CD4-positive, alpha-beta T cell treated with Interleukin-15 for 4 hours (primary cell): Measurements from ENCODE around the gene TEF.
"Not testable (repeated sequence)": the region's sequence is repeated elsewhere in the genome, so short reads cannot be mapped to it uniquely, and the experiment has no call there.

ENCODE experiments used
- DNase-seq: peaks from one replicate; pipeline ENCODE4 v3.0.0-alpha.2; 2020; ENCODE audit warnings: low spot score

TEF gene

DNA sequence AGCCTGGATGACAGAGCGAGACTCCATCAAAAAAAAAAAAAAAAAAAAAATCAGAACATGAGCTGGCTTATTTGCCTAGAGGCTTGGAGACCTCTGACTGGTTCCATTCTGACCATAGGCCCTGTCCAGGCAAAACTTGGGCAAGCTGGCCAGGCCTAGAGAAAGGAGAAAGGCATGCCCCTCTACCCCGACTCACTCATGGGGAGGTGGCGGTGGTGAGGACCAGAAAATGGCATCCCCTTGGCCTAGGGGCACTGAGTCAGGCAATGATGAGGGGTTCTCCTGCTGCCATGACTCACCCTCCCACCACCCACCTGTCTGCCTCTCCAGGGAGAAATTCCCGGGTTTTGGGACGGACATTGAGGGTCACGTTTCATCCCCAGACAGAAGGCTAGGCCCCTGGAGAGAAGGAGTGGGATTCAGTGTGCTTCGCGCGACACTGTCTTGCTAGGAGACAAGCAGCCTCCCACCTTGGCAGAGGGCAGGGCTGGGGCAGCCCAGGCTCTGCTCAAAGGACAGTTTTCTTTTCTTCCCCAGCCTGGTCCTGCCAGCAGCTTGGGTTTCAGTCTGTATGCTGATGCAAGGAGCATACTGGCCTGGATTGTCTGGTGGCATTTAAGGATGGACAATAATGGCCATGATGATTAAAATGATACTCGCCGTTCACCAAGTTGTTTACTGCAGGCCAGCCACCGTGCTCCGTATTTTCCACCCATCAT, 47.6 kb downstream of the TEF start:
- no peak for DNase-seq

DNA sequence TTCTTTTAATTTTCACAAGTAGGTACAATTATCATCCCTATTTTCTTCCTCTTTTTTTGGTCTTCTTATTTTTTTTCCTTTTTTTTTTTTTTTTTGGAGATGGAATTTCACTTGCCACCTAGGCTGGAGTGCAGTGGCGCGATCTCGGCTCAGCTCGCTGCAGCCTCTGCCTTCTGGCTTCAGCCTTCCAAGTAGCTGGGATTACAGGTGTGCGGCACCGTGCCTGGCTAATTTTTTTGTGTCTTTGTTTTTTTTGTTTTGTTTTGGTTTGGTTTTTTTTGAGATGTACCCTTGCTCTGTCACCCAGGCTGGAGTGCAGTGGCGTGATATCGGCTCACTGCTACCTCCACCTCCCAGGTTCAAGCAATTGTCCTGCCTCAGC, 48.2 kb downstream of the TEF start:
- no peak for DNase-seq

- DNase-seq = no peak
These were observed 49.9 kb downstream of the TEF start for GRCh38 chr22:41431656-41432055.

DNA sequence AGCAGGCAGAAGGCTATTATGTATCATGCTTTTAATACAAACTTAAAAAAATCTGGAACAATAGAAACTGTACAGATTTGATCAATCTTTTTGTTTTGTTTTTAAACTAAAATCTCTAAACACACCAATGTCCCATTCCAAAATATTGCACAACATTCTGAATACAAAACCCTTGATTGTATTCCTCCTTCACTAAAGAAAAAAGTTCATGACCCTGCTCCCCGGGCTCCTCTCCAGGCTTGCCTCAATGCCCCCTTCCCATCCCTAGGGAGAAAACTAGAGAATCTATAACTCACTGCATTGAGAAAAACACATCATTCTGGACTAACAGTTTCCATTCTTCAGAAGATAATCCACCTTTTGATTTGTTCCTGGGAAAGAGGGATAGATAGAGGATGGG, 51.7 kb downstream of the TEF start:
- not testable (repeated sequence) for DNase-seq

GRCh38 chr22:41434361-41435003, 52.7 kb downstream of the TEF start:
- not testable (repeated sequence) for DNase-seq

GRCh38 chr22:41435560-41435959, 53.8 kb downstream of the TEF start:
- DNase-seq = no peak

- DNase-seq = no peak
These were observed 54.8 kb downstream of the TEF start for GRCh38 chr22:41436322-41437113.

- DNase-seq = no peak
These were observed 55.5 kb downstream of the TEF start for GRCh38 chr22:41437198-41437597.

DNA sequence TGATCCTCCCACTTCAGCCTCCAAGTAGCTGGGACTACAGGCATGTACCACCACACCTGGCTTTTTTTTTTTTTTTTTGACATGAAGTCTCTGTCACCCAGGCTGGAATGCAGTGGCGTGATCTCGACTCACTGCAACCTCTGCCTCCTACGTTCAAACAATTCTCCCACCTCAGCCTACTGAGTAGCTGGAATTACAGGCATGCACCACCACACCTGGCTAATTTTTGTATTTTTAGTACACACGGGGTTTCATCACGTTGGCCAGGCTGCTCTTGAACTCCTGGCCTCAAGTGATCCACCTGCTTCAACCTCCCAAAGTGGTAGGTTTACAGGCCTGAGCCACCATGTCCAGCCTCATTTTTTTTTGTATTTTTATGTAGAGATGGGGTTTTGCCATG, 58.8 kb downstream of the TEF start:
- DNase-seq = not testable (repeated sequence)

DNA sequence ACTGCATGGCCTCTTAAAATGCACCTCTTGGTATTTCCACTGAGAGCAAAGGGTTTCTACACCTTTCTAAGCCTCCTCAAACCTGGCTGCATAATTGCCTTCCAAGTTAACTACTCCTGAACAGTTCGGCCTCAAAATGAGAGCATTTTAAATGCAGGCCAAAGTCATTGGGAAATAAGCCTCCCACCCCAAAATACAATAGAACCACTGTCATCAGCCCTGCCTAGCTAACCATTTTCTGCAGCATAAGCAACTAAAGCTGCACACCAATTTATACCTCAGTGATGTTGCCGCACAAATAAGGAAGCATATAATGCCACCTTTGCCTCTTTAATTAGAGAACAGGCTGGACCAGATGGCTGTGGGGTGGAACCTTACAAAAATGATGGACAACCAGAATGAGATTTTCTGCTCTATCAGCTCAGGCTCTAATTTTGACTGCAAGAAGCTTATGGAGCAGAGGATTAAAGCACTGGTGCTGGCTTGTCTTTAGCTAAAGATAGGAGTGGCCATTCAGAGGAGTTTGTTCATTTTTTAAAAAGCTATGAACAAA, 60.6 kb downstream of the TEF start:
- no peak for DNase-seq

GRCh38 chr22:41444360-41445128, 62.8 kb downstream of the TEF start:
- DNase-seq = peak; percentile 90

DNA sequence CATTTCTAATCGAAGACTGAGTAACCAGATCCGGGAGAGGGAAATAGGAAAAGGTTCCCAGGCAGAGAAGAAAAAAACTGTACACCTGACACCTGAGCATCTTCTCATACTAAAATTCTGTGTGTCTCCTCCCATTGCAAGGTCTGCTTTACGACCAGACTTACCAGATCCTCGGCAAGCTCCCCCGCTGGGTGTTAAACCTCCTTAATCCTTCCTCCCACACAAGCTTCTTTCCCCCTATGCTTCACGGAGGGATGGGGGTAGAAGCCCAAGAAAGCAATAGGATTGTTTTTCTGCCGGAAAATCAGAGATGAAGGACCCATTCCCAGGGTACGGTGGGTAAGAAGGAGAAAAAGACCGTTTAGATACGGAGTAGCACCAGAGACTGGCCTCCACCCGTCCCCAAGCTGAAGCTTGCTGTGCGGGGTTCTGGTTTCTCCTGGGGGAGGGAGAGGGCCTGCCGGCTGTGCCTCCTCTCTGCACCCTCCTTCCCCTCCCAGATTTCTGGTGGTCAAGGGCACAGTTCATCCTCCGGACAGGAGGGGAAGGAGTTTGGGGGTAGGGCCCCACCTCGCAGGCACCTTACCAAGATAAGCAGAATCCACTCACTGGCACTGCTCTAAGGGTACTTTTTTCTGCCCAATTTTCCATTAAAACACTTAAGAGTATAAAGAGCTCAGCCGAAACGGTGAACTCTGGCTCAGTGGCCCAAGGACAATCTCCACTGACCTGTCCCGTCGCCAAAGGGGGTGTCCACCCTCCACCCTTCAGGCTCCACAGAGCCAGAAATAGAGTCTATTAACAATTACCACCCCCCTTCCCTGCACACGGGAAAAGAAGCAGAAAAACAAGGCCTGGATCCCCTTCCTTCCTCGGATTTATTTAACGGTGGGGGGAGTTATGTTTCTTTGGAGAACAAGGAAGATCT, 63.7 kb downstream of the TEF start:
- peak; percentile 19 for DNase-seq

- no peak for DNase-seq
These were observed 64.3 kb downstream of the TEF start for GRCh38 chr22:41446057-41446501.

- DNase-seq = peak; percentile 95
These were observed 65.1 kb downstream of the TEF start, which contains the start of gene TOB2 for GRCh38 chr22:41446639-41447434. Gene TOB2, minus strand, starts transcription at chr22:41446801. Its CDS starts 9,456 bp downstream, at chr22:41437345.

DNA sequence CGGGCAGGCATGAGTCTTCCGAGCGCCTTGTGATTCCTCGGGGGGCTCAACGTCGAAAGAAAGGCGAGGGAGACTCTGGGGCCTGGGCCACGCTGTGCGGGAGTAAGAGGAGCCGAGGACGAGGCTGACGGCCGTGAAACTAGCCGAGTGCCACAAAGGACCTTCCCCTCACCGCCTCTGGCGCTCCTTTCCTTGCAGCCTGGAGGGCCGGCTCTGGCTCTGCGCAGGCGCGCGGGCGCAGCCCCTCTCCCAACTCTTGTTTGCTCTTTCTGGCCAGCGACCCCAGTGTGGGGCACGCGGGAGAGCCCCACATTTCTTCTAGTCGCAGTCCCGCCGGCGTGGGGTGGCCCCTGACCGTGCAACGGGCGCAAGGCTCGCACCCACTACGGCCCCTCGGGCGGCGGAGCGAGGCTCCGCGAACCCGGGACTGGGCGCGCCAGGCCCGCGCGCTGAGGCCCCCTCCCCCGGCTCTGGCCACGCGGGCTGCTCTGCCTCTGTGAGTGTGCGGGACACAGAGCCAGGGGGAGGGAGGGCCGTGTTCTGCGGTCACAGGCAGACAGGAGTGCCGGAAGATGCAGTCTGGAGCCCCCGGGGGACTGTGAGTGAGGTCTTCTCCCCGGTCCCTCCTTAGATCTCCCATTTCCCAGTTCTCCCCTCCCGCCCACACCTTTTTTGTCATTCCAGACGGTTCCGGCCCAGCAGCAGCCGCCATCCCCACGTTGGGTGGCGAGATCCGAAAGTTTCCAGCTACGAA, 65.9 kb downstream of the TEF start:
- peak; percentile 47 for DNase-seq

DNA sequence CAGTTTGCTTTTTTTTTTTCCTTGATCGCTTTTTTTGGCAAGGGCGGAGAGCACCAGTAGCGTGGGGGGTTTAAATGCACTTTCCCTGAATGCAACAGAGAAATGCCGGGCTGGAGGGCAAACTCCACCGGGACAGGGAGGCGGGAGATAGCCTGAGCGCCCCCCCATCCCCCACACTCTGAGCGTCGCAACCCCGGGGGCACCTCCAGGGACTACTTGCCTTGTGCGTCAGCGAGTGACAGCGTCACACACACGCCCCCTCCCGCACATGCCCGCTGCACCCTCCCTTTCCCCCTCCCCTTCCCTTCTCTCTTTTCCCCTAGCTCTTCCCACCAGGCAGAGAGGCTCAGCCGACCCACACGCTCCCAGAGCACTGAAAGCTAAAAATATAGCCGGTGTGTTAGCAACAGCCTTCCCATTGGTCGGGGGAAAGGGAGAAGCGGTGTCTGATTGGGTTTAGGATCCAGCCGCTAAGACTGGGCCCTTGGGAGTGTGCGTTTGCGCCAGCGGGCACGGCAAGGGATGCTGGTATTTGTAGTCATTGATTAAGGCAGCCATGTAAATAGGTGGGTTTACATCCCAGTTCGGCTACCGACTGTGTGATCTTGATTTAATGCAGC, 66.6 kb downstream of the TEF start:
- peak; percentile 95 for DNase-seq
